GM23248 (cell line): ENCODE measurements around the gene TUBB3.

Experiments used
- EZH2 ChIP-seq: fragments of 200-600 bp; sonication (generic); IDR thresholded peaks from 2 replicates; pipeline ENCODE4 v1.6.1; 2018; ENCODE audit warnings: antibody characterized with exemption, mild to moderate bottlenecking; ENCODE audit not compliant: insufficient read depth, poor library complexity, severe bottlenecking
- EZH2phosphoT487 ChIP-seq: fragments of 200-600 bp; sonication (generic); IDR thresholded peaks from 2 replicates; pipeline ENCODE4 v1.6.1; 2018; ENCODE audit warnings: antibody characterized with exemption, moderate library complexity, mild to moderate bottlenecking, low read depth; ENCODE audit not compliant: insufficient read depth

GRCh38 chr16:89966756-89967155 lies 43.6 kb downstream of the TUBB3 start:
- TF ChIP-seq EZH2phosphoT487 (no peak), EZH2 (no peak)
